ENCODE data around the gene ENO1.

The ENO1 gene

GRCh38 chr1:8815582-8816151 lies 62.8 kb downstream of the ENO1 start:
- TF ChIP-seq CTCF (conservative IDR thresholded peaks at IDR 0.05), result no peak
- no peak for TF ChIP-seq ZFX (IDR thresholded peaks at IDR 0.05)
- no peak overlapping the region for H3K27ac ChIP-seq

GRCh38 chr1:8814865-8815264 lies 63.6 kb downstream of the ENO1 start:
- H3K27ac ChIP-seq, result no peak overlapping the region

GRCh38 chr1:8813991-8814390 lies 64.5 kb downstream of the ENO1 start:
- H3K27ac ChIP-seq, result no peak overlapping the region
- TF ChIP-seq CTCF (conservative IDR thresholded peaks at IDR 0.05), result no peak
- no peak for TF ChIP-seq ZFX (IDR thresholded peaks at IDR 0.05)

More at GRCh38 chr1:8814865-8815264, 63.6 kb downstream of the ENO1 start:
- TF ChIP-seq CTCF (conservative IDR thresholded peaks at IDR 0.05), result no peak; the same call in 1 of the 2 replicates
- TF ChIP-seq ZFX (IDR thresholded peaks at IDR 0.05), result no peak

- H3K27ac ChIP-seq, result no peak overlapping the region
- TF ChIP-seq CTCF (conservative IDR thresholded peaks at IDR 0.05) (no peak), ZFX (IDR thresholded peaks at IDR 0.05) (no peak)
Observed at GRCh38 chr1:8813016-8813763, 65.3 kb downstream of the ENO1 start.

GRCh38 chr1:8812081-8812480 lies 66.4 kb downstream of the ENO1 start:
- TF ChIP-seq ZFX (IDR thresholded peaks at IDR 0.05) (no peak), CTCF (conservative IDR thresholded peaks at IDR 0.05) (no peak)
- no peak overlapping the region for H3K27ac ChIP-seq
